Endothelial cell of umbilical vein (primary cell): ENCODE data around the gene CRELD1. TPM values are rescaled to one million over a fixed set of nuclear protein-coding genes. Genes with fewer than 3 reads are reported as not detected.

Experiments
- BruUV-seq: library from RNA; stranded (reverse); fragments of 400-500 nt; replicated peaks from 2 replicates; lab custom pipeline; 2021; lab: Mats Ljungman, UMichigan
- CTCF ChIA-PET: fragments of 300-600, 350-600 bp; sonication (Branson Sonifier 250); formaldehyde crosslinking; loops from one replicate; lab custom pipeline; 2021; ENCODE audit warnings: antibody characterized with exemption, inconsistent platforms; lab: Charles Lee
- POLR2A ChIA-PET: fragments of 300-600, 350-600 bp; sonication (Branson Sonifier 250); formaldehyde crosslinking; loops from one replicate; lab custom pipeline; 2021; ENCODE audit warnings: antibody characterized with exemption, inconsistent platforms; lab: Charles Lee
- DNase-seq: peaks from one replicate; pipeline ENCODE4 v3.0.0-alpha.2; 2011; ENCODE audit warnings: low read depth, low spot score
- FAIRE-seq: peaks from 2 replicates; lab custom pipeline; 2011; peaks lifted over from hg19 to GRCh38; lab: Jason Lieb, UNC
- H2AFZ ChIP-seq: 2 replicates; pipeline ENCODE4 v1.6.0; 2012; ENCODE audit warnings: low read depth, low read length, control low read depth, inconsistent platforms
- H3K27ac ChIP-seq: 2 replicates; pipeline ENCODE4 v1.5.1; 2011; ENCODE audit warnings: low read depth, mild to moderate bottlenecking, control low read depth, low read length, moderate library complexity; ENCODE audit not compliant: insufficient read depth
- H3K27me3 ChIP-seq, 2 experiments: 2 replicates each; pipeline versions ENCODE4 v1.6.0 to v1.6.1; 2011; ENCODE audit warnings: low read length in 2 of 2, mixed read lengths in 1 of 2; ENCODE audit not compliant: control insufficient read depth in 2 of 2, insufficient read depth in 2 of 2
- H3K36me3 ChIP-seq, 2 experiments: 2 replicates in 1 of 2; 3 replicates in 1 of 2; pipeline ENCODE4 v1.5.1; 2011; ENCODE audit warnings: low read length in 2 of 2, mild to moderate bottlenecking in 1 of 2, moderate library complexity in 1 of 2; ENCODE audit not compliant: control insufficient read depth in 2 of 2, insufficient read depth in 2 of 2; ENCODE audit errors: extremely low read depth in 1 of 2
- H3K4me1 ChIP-seq: 3 replicates; pipeline ENCODE4 v1.5.1; 2011; ENCODE audit warnings: mild to moderate bottlenecking, low read length; ENCODE audit not compliant: control insufficient read depth, insufficient read depth; ENCODE audit errors: extremely low read depth
- H3K4me2 ChIP-seq: 2 replicates; pipeline ENCODE4 v1.6.1; 2011; ENCODE audit warnings: low read length, control low read depth, mixed read lengths; ENCODE audit not compliant: insufficient read depth
- H3K4me3 ChIP-seq, 3 experiments: fragments of 200-600 bp in 1 of 3; sonication (generic), shearing (Covaris generic) in 1 of 3; replicated peaks in 1 of 3; 2 replicates each; pipeline ENCODE4 v1.5.1; 2011 to 2016; ENCODE audit warnings: control low read depth in 3 of 3, low read length in 3 of 3, mild to moderate bottlenecking in 2 of 3, inconsistent platforms in 1 of 3, low read depth in 1 of 3, moderate library complexity in 1 of 3; ENCODE audit not compliant: insufficient read depth in 1 of 3
- H3K79me2 ChIP-seq: 2 replicates; pipeline ENCODE4 v1.6.0; 2012; ENCODE audit warnings: low read length, inconsistent platforms; ENCODE audit not compliant: control insufficient read depth, insufficient read depth
- H3K9ac ChIP-seq: replicated peaks from 2 replicates; pipeline ENCODE3; 2011; ENCODE audit warnings: low read length, control low read depth; ENCODE audit not compliant: insufficient read depth; ENCODE audit errors: extremely low read depth
- H3K9me1 ChIP-seq: replicated peaks from 3 replicates; pipeline ENCODE4 v1.6.0; 2011; ENCODE audit warnings: mild to moderate bottlenecking, low read length; ENCODE audit not compliant: control insufficient read depth, insufficient read depth; ENCODE audit errors: extremely low read depth
- H3K9me3 ChIP-seq: replicated peaks from 2 replicates; pipeline ENCODE4 v1.5.1; 2012; ENCODE audit warnings: low read length, inconsistent platforms; ENCODE audit not compliant: control insufficient read depth, insufficient read depth
- H4K20me1 ChIP-seq: replicated peaks from 2 replicates; pipeline ENCODE3; 2011; ENCODE audit warnings: mild to moderate bottlenecking, low read length; ENCODE audit not compliant: control insufficient read depth, insufficient read depth; ENCODE audit errors: extremely low read depth
- CTCF ChIP-seq, 2 donors: IDR thresholded peaks; 1 replicate in 1 of 2; 2 replicates in 1 of 2; pipeline ENCODE4 v1.5.1; 2011; ENCODE audit warnings: low read length in 2 of 2, mild to moderate bottlenecking in 2 of 2, moderate library complexity in 2 of 2, control low read depth in 1 of 2, inconsistent platforms in 1 of 2, low read depth in 1 of 2; ENCODE audit not compliant: insufficient read depth in 1 of 2; ENCODE audit errors: extremely low read depth in 1 of 2
- FOS ChIP-seq: IDR thresholded peaks from 2 replicates; pipeline ENCODE4 v1.6.1; 2011; ENCODE audit warnings: mild to moderate bottlenecking, low read length, moderate library complexity, borderline replicate concordance; ENCODE audit not compliant: insufficient read depth
- GATA2 ChIP-seq: IDR thresholded peaks from 2 replicates; pipeline ENCODE4 v1.7.0; 2011; ENCODE audit warnings: low read depth, mild to moderate bottlenecking, moderate library complexity, mixed read lengths, low read length; ENCODE audit not compliant: insufficient read length, insufficient read depth
- JUN ChIP-seq: IDR thresholded peaks from 2 replicates; pipeline ENCODE4 v1.6.1; 2011; ENCODE audit warnings: borderline replicate concordance, low read depth; ENCODE audit not compliant: insufficient read length, insufficient read depth
- POLR2A ChIP-seq: IDR thresholded peaks from 2 replicates; pipeline ENCODE4 v1.6.1; 2012; ENCODE audit warnings: low read depth, mild to moderate bottlenecking, control low read depth, low read length
- POLR2AphosphoS5 ChIP-seq: IDR thresholded peaks from 2 replicates; pipeline ENCODE4 v1.6.1; 2012; ENCODE audit warnings: low read depth, mild to moderate bottlenecking, control low read depth, low read length, moderate library complexity; ENCODE audit not compliant: insufficient read depth
- dilution Hi-C: fragments of 300-500 bp; cut with MboI; formaldehyde crosslinking; loops from one replicate; pipeline ENCODE4 v1.15.0; 2019; ENCODE audit warnings: low sequenced_read_pairs; ENCODE audit not compliant: extremely low pct_ligation_motif_present
- intact Hi-C: fragments of 100-400 bp; cut with micrococcal nuclease; formaldehyde crosslinking; loops from one replicate; pipeline ENCODE4 v1.10.0; 2022
- polyA plus RNA-seq, 4 experiments: library from polyadenylated mRNA; depleted of rRNA in 3 of 4; stranded (reverse) in 3 of 4; unstranded in 1 of 4; fragments of >200 nt; gene quantifications; 2 replicates each; pipeline versions ENCODE4 v1.2.1 to v1.2.3, GENCODE V29; 2011 to 2012; ENCODE audit warnings: missing spikeins in 1 of 4
- total RNA-seq: library from RNA; stranded (reverse); gene quantifications from 2 replicates; pipeline ENCODE4 v1.2.3, GENCODE V29; 2021
- TF ChIP-seq, protein P1 (sequence below): IDR thresholded peaks from 2 replicates; pipeline ENCODE4 v1.6.1; 2011; ENCODE audit not compliant: insufficient read depth, insufficient read length

Gene CRELD1
- total and polyA plus RNA-seq, 2 donors (not counting 3 experiments of a cell fraction or from before 2014, with no cell fraction given) = 21.6 to 43.9 TPM

GRCh38 chr3:9884555-9885165 lies 49.0 kb upstream of the CRELD1 start:
- FAIRE-seq (peak; percentile 24), DNase-seq (no peak)
- POLR2A ChIA-PET = interaction anchor here (0.6 to 1.2 kb wide), 3 partner anchors 9 to 307 kb away, joined by 3 to 6 read pairs (median 4); partner anchors contain the start of gene CRELD1
- H3K4me2 ChIP-seq = no peak overlapping the region
- H3K4me3 ChIP-seq = no peak overlapping the region
- no peaks in the 10 kb centered on the region for H3K9me3 ChIP-seq
- no peaks in the 10 kb centered on the region for H3K27me3 ChIP-seq
- no peak overlapping the region for H3K27ac ChIP-seq
- H2AFZ ChIP-seq = peak overlapping the region; percentile 84
- H3K9ac ChIP-seq = peak overlapping the region; percentile 1
- H3K4me1 ChIP-seq = peaks cover 7% of the 10 kb centered on the region
- no peaks in the 10 kb centered on the region for H3K9me1 ChIP-seq
- intact Hi-C loops (no loop called here), dilution Hi-C loops (no loop called here)
- no peaks in the 10 kb centered on the region for H3K36me3 ChIP-seq
- no peaks in the 10 kb centered on the region for H3K79me2 ChIP-seq
- no peak for TF ChIP-seq POLR2A
- TF ChIP-seq JUN = no peak
- TF ChIP-seq CTCF (IDR thresholded peaks at IDR 0.05; ENCODE audit: extremely low read depth in 1 of 2, insufficient read depth in 1 of 2, low read depth in 1 of 2, low read length in 2 of 2) = no peak
- peak; percentile 48 for TF ChIP-seq FOS
- peak; percentile 60 for TF ChIP-seq GATA2
- TF ChIP-seq POLR2AphosphoS5 = no peak
- TF ChIP-seq, protein P1, sequence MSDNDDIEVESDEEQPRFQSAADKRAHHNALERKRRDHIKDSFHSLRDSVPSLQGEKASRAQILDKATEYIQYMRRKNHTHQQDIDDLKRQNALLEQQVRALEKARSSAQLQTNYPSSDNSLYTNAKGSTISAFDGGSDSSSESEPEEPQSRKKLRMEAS = no peak
- CTCF ChIA-PET = interaction anchor here (1.7 to 2.3 kb wide), 4 partner anchors 9 to 48 kb away, joined by 4 to 14 read pairs (median 7); partner anchors contain the start of gene CRELD1
- BruUV-seq = no TSS peak
- no peaks in the 10 kb centered on the region for H4K20me1 ChIP-seq
